Erythroblast (primary cell): ENCODE results near the gene PLCD1.
"Not testable (repeated sequence)": the region's sequence is repeated elsewhere in the genome, so short reads cannot be mapped to it uniquely, and the experiment has no call there.

Experiments used
- DNase-seq, 2 experiments: peaks; one replicate each; lab custom pipeline; 2025; lab: John Stamatoyannopoulos, UW
- GATA1 ChIP-seq: IDR thresholded peaks from 2 replicates; pipeline ENCODE4 v1.6.1; 2011; ENCODE audit warnings: low read depth, mild to moderate bottlenecking, control low read depth, low read length, moderate library complexity
- POLR2A ChIP-seq: IDR thresholded peaks from 2 replicates; pipeline ENCODE4 v1.6.1; 2011; ENCODE audit warnings: mild to moderate bottlenecking, low read length

Gene PLCD1

GRCh38 chr3:38046821-38047220, 17.4 kb upstream of the PLCD1 start:
- TF ChIP-seq POLR2A (no peak), GATA1 (no peak)
- DNase-seq, result no peak

DNA sequence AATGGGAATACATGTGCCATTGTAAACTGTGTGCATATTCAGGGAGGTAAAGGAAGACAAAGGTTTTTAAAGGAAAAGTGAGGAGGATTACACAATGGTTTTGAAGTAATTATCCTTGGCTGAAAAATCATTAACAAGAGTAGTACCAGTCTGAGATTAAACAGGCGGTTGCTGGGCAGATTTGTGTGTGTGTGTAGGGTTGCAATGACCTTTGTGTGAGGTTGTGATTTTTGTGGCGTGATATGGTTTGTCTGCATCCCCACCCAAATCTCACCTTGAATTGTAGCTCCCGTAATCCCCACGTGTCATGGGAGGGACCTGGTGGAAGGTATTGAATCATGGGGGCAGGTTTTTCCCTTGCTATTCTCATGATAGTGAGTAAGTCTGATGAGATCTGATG, 16.6 kb upstream of the PLCD1 start:
- DNase-seq, result no peak
- TF ChIP-seq GATA1, result no peak
- TF ChIP-seq POLR2A, result no peak

- DNase-seq, result no peak
These were observed 14.0 kb upstream of the PLCD1 start for GRCh38 chr3:38043486-38043885.

DNA sequence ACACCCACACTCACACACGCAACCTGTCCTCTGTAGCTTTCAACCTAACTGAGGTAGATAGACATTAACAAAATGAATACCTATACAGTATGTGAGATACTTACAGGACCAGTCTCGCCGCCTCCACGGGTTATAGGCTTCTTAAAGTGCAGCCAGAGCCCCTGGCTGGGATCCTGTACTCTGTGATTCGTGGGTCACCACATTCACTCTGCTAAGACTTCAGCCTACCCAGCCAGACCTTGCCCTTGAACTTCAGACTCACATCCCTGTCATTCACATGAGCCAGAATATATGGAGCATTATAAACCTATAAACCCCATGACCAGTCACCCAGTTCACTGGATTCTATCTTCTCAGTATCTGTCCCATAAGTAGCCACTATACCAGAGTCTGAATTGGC, 11.0 kb upstream of the PLCD1 start:
- no peak for DNase-seq

More at GRCh38 chr3:38043486-38043885, 14.0 kb upstream of the PLCD1 start:
- TF ChIP-seq GATA1, result no peak
- no peak for TF ChIP-seq POLR2A

DNA sequence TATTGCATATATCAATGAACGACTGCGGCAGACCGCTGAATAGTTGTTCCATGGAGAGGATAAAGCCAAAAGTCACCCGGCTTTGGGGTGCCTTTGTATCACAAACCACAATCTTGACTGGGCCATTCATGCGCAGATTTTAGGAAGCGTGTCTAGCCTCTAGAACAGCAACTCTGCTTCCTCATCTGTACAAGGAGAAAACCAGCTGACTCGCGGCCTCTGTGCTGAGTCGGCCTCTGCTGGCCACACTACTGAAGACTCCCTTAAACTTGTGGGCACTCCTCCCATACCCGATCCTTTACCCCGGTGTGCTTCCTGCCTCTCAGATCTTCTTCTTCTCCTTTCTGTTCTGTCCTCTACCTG, 10.4 kb upstream of the PLCD1 start:
- peak; percentile 22 to 28 for DNase-seq
- TF ChIP-seq GATA1 (no peak), POLR2A (no peak)

More for the DNA sequence above, 11.0 kb upstream of the PLCD1 start:
- TF ChIP-seq GATA1 (no peak), POLR2A (no peak)

DNA sequence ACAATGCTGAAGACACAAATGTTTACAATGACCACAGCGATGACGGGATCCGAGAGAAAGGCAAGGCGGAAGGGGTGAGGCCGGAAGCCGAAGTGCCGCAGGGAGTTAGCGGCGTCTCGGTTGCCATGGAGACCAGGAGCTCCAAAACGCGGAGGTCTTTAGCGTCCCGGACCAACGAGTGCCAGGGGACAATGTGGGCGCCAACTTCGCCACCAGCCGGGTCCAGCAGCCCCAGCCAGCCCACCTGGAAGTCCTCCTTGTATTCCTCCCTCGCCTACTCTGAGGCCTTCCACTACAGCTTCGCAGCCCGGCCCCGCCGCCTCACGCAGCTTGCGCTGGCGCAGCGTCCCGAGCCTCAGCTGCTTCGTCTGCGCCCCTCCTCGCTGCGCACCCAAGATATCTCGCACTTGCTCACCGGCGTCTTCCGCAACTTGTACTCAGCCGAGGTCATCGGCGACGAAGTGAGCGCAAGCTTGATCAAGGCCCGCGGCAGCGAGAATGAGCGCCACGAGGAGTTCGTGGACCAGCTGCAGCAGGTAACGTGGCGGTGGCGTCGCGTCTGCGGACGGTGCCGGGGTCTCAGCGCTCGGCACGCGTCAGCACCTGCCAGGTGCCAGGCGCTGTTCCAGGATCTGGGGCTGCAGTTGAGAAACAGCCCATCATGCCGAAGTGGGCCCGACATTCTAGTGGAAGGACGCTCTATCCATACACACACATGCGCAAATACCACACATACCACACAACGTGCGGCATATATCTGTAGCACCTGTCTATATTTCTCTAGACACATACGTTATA, 9.9 kb upstream of the PLCD1 start, which contains the start of gene DLEC1:
DLEC1 (plus strand) TSS at position 108 of the 798 bp plus-strand sequence; CDS start at position 126, 18 bp downstream.
- TF ChIP-seq GATA1 (no peak), POLR2A (no peak)
- DNase-seq, result peak in 1 of 2 experiments; percentile 14

GRCh38 chr3:38038447-38038911, 9.0 kb upstream of the PLCD1 start:
- DNase-seq, result no peak
- TF ChIP-seq GATA1 (no peak), POLR2A (no peak)

DNA sequence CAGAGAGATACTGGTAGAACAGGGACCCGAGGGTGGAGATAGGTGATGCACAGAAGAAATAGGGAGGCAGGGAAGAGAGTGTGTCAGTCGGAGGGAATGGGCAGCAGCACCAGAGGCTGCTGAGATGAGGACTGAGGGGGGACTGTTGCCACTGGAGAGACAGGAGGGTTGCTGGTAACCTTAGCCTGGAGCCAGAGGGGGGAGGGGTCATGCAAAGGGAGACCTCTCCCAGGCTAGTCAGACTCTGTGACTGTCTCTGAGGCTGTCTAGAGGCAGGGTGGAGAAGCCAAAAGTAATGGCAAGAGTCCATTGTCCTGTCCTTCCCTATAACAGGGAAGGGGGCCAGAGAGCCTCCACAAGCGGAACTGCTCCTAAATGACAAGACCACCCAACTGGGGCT, 7.5 kb upstream of the PLCD1 start:
- no peak for TF ChIP-seq GATA1
- no peak for TF ChIP-seq POLR2A
- no peak for DNase-seq

DNA sequence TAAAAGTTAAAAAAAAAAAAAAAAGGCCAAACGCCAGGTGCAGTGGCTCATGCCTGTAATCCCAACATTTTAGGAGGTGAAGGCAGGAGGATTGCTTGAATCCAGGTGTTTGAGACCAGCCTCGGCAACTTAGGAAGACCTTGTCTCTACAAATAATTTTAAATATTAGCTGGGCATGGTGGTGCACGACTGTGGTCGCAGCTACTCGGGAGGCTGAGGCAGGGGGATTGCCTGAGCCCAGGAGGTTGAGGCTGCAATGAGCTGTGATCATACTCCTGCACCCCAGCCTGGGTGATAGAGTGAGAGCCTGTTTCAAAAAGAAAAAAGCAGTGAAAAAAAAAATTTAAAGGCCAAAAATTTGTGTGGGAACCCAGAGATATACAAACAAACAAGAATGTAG, 6.8 kb upstream of the PLCD1 start:
- TF ChIP-seq POLR2A, result no peak
- no peak for TF ChIP-seq GATA1
- no peak for DNase-seq

DNA sequence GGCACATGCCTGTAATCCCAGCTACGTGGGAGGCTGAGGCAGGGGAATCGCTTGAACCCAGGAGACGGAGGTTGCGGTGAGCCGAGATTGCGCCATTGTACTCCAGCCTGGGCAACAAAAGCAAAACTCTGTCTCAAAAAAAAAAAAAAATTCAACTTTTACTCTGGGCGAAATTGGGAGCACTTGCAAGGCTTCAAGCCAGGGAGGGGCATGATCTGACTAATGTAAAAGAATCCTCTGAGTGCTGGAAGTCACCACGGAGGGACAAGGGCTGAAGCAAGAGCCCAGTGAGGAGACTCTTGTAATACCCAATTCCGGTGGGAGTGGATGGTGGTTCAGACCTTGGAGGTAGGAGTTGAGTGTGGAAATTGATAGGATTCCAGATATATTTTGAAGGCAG, 4.9 kb upstream of the PLCD1 start:
- DNase-seq, result not testable (repeated sequence)

DNA sequence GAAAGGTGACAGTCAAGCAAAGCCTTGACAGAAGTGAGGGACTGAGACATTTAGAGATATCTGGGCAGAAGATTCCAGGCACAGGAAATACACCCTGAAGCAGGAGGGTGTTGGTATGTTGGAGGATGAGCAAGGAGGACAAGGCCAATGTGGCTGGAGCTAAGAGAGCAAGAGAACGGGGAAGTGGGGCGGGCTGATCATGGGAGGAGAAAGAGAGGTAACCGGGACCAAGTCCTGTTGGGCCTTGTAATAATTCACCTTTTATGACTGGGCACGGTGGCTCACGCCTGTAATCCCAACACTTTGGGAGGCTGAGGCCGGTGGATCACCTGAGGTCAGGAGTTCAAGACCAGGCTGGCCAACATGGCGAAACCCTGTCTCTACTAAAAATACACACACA, 4.1 kb upstream of the PLCD1 start:
- DNase-seq, result not testable (repeated sequence)

DNA sequence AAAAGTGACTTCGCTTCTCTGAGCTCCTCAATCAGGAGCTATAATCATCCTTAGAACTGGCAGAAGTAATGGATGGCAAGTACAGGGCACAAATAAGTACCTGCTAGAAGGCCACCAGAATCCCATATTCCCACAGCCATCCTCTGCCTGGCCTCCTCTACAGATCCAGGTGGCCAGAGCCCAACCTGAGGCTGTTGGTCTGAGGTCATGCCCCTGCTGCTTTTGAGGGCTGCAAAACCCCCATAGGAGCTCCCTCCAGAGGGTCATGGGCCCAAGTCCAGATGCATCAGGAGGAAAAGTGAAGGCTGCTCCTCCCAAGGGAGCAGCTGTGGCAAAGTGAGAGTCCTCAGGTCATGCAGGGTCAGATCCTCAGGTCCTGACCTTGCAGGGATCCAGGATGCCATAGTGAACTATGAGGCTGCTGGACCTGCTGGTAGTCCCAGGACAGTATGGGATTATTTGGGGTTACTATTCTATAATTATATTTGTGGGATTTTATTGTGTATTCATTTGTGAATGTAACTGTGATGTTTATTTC, 3.0 kb upstream of the PLCD1 start:
- no peak for TF ChIP-seq POLR2A
- TF ChIP-seq GATA1, result no peak
- DNase-seq, result no peak

DNA sequence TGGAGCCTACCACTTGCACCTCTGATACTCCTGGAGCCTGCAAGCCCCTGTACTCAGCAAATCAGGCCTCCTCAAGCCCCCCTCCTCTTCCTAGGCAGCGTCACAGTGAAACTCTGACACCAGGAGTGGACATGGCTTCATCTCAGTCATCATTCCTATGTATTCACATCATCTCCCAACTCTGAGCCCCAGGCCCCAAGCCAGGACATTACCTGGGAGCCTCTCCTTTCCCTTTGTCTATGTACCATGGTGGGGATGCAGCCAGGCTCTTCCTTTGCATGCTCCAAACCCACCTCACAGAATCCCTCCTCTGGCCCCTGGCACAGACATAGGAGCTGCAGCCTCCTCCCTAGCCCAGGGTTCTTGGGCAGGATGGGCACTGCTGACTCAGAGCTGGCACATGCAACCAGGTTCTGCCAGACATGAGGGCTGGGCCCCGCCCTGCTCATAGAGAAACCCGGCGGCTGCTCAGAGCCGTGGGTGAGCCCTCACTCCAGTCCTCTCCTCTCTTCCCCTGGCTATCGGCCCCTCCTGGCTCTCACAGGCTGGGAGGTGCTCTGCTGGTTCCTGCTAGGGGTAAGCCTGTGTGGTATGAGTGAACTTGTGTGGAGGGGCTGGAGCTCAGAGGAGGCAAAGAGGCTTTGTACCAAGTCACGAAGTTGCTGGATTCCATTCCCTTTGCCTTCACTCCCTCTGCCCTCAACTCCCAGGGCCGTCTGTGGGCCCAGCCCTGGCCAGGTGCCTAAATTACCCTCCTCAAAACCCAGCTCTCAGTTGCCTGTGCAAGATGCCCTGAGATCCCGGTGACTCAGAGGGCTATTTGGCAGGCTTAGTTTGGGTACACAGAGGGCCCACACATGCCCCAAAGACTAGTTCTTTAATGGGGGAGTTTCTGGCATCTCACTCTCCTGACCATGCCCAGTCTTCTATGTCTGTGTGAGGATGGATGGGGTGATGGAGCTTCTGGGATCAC, 1.9 kb upstream of the PLCD1 start:
- no peak for TF ChIP-seq POLR2A
- TF ChIP-seq GATA1, result no peak
- no peak for DNase-seq
